ENCODE data around the gene P3H2. TPM values are rescaled to one million over a fixed set of nuclear protein-coding genes. Genes with fewer than 3 reads are reported as not detected.
"Not testable (repeated sequence)": the region's sequence is repeated elsewhere in the genome, so short reads cannot be mapped to it uniquely, and the experiment has no call there.

Gene P3H2
- total and polyA plus RNA-seq, 7 donors: 0.24 to 3.4 (median 1.2) TPM

DNA sequence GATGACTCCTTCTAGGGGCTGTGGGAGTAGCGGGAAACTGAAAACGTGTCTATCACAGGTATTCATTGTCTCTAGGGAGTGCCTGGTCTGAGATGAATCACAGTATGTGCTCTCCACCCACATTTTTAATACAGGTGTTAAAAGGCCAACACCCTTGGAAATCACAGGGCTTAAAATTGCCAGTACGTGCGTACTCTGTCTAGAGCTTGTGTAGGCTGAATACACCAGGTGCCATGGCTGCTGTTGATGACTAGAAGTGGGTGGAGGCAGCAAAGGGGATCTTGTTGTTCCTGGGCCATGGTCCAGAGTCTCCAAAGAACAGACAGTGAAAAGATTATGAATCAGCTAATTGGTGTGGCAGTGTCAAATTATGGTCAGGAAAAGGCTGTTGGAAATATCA lies 35.1 kb upstream of the P3H2 start:
- Histone ChIP-seq H3K9me3 (no peaks in the 10 kb centered on the region), H3K27ac (no peak overlapping the region), H3K4me3 (no peak overlapping the region), H3K27me3 (ENCODE audit: insufficient read depth in 3 of 3, low read length in 2 of 3) (no peaks in the 10 kb centered on the region), H3K36me3 (ENCODE audit: insufficient read depth in 1 of 2, low read depth in 1 of 2) (no peaks in the 10 kb centered on the region), H3K4me1 (no peaks in the 10 kb centered on the region)
- intact Hi-C loops (cut with DNase I): no loop called here
- DNase-seq (no peak), ATAC-seq (no peak)
- TF ChIP-seq, protein P1, sequence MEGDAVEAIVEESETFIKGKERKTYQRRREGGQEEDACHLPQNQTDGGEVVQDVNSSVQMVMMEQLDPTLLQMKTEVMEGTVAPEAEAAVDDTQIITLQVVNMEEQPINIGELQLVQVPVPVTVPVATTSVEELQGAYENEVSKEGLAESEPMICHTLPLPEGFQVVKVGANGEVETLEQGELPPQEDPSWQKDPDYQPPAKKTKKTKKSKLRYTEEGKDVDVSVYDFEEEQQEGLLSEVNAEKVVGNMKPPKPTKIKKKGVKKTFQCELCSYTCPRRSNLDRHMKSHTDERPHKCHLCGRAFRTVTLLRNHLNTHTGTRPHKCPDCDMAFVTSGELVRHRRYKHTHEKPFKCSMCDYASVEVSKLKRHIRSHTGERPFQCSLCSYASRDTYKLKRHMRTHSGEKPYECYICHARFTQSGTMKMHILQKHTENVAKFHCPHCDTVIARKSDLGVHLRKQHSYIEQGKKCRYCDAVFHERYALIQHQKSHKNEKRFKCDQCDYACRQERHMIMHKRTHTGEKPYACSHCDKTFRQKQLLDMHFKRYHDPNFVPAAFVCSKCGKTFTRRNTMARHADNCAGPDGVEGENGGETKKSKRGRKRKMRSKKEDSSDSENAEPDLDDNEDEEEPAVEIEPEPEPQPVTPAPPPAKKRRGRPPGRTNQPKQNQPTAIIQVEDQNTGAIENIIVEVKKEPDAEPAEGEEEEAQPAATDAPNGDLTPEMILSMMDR (IDR thresholded peaks at IDR 0.05): no peak
- 25 to 63% (median 39%) methylated on average over 4 of the region's 4 CpGs for WGBS, 3 donors

DNA sequence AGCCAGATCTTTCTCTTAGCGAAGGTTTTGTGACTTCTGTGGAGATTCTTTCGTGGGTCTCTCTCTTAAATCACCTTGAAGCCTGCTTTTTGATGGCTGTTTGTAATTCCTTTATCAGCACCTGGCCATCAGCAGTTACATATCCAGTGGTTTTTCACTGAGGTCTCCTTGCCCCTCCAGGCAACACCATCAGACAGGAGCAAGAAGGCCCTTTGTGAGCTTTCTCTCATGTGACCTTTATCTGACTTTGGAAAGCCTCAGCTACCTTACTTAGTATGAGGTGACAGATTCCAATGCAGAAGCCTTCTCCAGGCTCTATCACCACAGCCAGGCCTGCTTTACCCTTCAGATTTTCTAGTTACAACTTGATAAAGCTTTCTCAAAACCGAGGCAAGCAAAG lies 30.0 kb upstream of the P3H2 start:
- DNase-seq (no peak), ATAC-seq (no peak)
- TF ChIP-seq, protein P1 (IDR thresholded peaks at IDR 0.05): no peak
- H3K27ac ChIP-seq: no peak overlapping the region
- H3K9me3 ChIP-seq: no peaks in the 10 kb centered on the region
- H3K4me3 ChIP-seq: no peak overlapping the region
- 73 to 79% (median 79%) methylated on average over 3 of the region's 3 CpGs for WGBS, 3 donors
- no peaks in the 10 kb centered on the region for H3K4me1 ChIP-seq
- H3K36me3 ChIP-seq (ENCODE audit: insufficient read depth in 1 of 2, low read depth in 1 of 2): no peaks in the 10 kb centered on the region
- no peaks in the 10 kb centered on the region for H3K27me3 ChIP-seq (ENCODE audit: insufficient read depth in 3 of 3, low read length in 2 of 3)
- intact Hi-C loops (cut with DNase I): no loop called here

DNA sequence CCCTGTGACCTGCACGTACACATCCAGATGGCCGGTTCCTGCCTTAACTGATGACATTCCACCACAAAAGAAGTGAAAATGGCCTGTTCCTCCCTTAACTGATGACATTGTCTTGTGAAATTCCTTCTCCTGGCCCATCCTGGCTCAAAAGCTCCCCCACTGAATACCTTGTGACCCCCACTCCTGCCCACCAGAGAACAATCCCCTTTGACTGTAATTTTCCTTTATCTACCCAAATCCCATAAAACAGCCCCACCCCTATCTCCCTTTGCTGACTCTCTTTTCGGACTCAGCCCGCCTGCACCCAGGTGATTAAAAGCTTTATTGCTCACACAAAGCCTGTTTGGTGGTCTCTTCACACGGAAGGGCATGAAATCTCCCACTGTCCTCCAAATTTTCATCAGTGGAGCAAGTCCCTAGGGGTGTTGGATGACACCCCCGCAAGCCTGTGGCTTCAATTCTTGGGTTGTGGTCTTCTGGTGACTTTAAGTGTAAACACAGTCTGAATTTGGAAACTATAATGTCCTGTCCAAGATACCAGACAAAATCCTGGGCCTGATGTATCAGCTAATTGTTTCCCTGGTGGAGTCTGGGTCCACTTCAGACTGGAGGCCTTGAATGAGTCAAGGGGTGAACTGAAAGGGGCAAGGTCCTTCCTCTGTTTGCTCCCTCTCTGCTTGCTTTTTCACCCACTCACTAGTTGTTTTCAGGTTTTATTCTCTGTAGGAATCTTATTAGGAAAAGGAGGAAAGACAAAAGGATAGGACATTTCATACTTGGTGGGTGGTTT lies 29.3 kb upstream of the P3H2 start:
- H3K9me3 ChIP-seq; H3K4me3 ChIP-seq; H3K4me1 ChIP-seq; H3K36me3 ChIP-seq (ENCODE audit: insufficient read depth in 1 of 2, low read depth in 1 of 2); H3K27me3 ChIP-seq (ENCODE audit: insufficient read depth in 3 of 3, low read length in 2 of 3); ATAC-seq; H3K27ac ChIP-seq; intact Hi-C loops (cut with DNase I); DNase-seq: not testable (repeated sequence)
- WGBS, 3 donors: 69 to 88% (median 83%) methylated on average over 6 of the region's 6 CpGs

DNA sequence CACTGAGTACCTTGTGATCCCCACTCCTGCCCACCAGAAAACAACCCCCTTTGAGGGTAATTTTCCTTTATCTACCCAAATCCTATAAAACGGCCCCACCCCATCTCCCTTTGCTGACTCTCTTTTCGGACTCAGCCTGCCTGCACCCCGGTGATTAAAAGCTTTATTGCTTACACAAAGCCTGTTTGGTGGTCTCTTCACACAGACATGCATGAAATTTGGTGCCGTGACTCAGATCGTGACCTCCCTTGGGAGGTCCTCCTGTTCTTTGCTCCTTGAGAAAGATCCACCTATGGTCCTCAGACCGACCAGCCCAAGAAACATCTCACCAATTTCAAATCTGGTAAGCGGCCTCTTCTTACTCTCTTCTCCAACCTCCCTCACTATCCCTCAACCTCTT lies 24.1 kb upstream of the P3H2 start:
- H3K36me3 ChIP-seq (ENCODE audit: insufficient read depth in 1 of 2, low read depth in 1 of 2); H3K4me1 ChIP-seq; H3K27ac ChIP-seq; H3K4me3 ChIP-seq; H3K27me3 ChIP-seq (ENCODE audit: insufficient read depth in 3 of 3, low read length in 2 of 3); DNase-seq; ATAC-seq; H3K9me3 ChIP-seq; intact Hi-C loops (cut with DNase I): not testable (repeated sequence)
- 78 to 91% (median 84%) methylated on average over 7 of the region's 7 CpGs for WGBS, 3 donors

DNA sequence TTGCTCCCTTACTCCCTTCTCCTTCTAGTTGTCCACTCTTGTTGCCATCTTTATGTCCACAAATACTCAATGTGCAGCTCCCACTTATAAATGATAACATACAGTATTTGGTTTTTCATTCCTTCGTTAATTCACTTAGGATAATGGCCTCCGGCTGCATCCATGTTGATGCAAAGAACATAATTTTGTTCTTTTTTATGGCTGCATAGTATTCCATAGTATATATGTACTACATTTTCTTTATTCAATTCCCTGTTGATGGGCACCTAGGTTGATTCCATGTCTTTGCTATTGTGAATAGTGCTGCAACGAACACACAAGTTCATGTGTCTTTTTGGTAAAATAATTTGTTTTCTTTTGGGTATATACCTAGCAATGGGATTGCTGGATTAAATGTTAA lies 21.3 kb upstream of the P3H2 start:
- no peaks in the 10 kb centered on the region for H3K4me1 ChIP-seq
- H3K27ac ChIP-seq: no peak overlapping the region
- intact Hi-C loops (cut with DNase I): no loop called here
- ATAC-seq: no peak
- DNase-seq: no peak
- H3K9me3 ChIP-seq: no peaks in the 10 kb centered on the region
- TF ChIP-seq, protein P1 (IDR thresholded peaks at IDR 0.05): no peak
- WGBS, 3 donors: 92 to 97% (median 94%) methylated on average over 3 of the region's 3 CpGs
- H3K36me3 ChIP-seq (ENCODE audit: insufficient read depth in 1 of 2, low read depth in 1 of 2): no peaks in the 10 kb centered on the region
- no peaks in the 10 kb centered on the region for H3K27me3 ChIP-seq (ENCODE audit: insufficient read depth in 3 of 3, low read length in 2 of 3)
- H3K4me3 ChIP-seq: no peak overlapping the region

DNA sequence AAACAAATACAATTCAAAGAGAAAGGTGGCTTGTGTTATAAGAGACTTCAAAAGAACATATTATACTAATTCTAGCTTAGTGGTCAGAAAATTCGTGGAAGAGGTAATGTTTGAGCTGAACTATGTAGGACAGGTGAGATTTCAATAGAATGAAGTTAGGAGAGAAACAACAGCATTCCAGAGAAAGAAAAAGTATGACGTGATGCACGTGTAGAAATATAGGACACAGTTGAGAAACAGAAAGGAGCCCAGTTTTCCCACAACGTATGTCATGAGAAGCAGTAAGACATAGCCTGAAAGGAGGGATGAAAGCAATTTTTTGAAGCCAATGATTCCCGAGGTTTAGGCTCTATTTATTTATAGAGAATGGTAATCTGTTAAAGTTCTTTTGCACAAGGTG lies 18.7 kb upstream of the P3H2 start:
- no peaks in the 10 kb centered on the region for H3K9me3 ChIP-seq

More for the DNA sequence above, 18.7 kb upstream of the P3H2 start:
- Histone ChIP-seq H3K4me1 (no peaks in the 10 kb centered on the region), H3K27ac (no peak overlapping the region), H3K27me3 (ENCODE audit: insufficient read depth in 3 of 3, low read length in 2 of 3) (no peaks in the 10 kb centered on the region), H3K4me3 (no peak overlapping the region), H3K36me3 (ENCODE audit: insufficient read depth in 1 of 2, low read depth in 1 of 2) (no peaks in the 10 kb centered on the region)
- DNase-seq (no peak), ATAC-seq (no peak)
- TF ChIP-seq, protein P1 (IDR thresholded peaks at IDR 0.05): no peak
- intact Hi-C loops (cut with DNase I): no loop called here
- 50 to 73% (median 62%) methylated on average over 5 of the region's 5 CpGs for WGBS, 3 donors
